ENCODE measurements around the gene PAM.

GRCh38 chr5:102747386-102748166 is 7.5 kb upstream of the PAM start:
- TF ChIP-seq CTCF (IDR thresholded peaks at IDR 0.05; ENCODE audit: poor library complexity, severe bottlenecking): no peak
- TF ChIP-seq EP300 (conservative IDR thresholded peaks at IDR 0.05; ENCODE audit: poor library complexity, severe bottlenecking): no peak
- no peak for TF ChIP-seq RAD21 (conservative IDR thresholded peaks at IDR 0.05)
- TF ChIP-seq TAF1 (IDR thresholded peaks at IDR 0.05; ENCODE audit: low read depth): no peak

Data from neural cell (in vitro differentiated cells).